ENCODE results near the gene TYRP1.

The TYRP1 gene

DNA sequence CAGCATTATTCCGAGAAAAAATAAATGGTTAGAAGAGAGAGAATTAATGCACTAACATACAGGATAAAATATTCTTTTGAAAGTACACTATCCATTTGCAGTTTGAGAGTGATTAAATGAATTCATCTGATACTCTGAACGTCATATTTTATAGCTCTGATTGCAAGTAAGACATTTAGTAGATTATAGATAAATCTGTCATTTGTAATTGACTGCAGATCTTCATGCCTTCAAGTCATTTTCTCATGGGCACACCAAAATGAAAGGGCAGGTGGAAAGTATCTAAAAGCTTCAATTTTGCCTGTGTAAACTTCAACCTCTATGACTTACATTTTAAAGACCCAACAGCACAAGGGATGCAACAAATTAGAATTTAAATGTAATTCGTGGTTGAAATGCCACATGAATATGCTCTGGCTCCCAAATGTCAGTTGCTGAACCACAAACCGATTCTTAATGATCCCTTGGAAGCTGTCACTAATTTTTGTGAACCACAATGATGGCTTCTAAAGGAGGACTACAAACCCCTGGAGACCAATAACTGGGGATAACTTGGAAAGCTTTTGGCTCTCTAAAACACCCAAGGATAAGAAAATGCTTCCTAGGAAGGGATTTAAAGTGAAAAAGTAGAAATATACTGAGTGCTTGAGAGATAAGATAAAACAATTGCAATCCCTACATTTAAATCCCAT is 3.9 kb downstream of the TYRP1 start:
- DNase-seq (ENCODE audit: low read depth in 2 of 2) = no peak

DNA sequence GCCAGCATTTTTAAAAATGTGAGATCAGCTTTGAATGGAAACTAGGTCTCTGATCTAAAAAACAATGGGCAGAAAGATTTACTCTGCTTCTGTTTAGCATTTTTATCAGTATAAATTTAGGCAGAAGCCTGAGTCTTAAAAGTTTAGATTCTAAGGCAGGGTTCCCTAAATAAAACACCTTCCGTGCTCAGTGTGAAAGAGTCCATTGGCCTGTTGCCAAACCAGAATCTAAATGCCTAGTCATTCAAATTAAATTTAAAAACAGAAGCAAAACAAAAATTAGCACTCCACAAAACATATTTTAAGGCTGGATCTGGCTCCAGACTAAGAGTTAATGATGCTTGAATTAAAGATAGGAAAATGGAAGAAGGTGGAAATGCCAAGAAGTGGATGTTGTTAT is 4.5 kb downstream of the TYRP1 start:
- no peak for DNase-seq (ENCODE audit: low read depth in 2 of 2)

- no peak for DNase-seq (ENCODE audit: low read depth in 2 of 2)
These were observed 5.1 kb downstream of the TYRP1 start for GRCh38 chr9:12698266-12698665.

GRCh38 chr9:12698986-12699385 is 5.8 kb downstream of the TYRP1 start:
- no peak for DNase-seq (ENCODE audit: low read depth in 2 of 2)

GRCh38 chr9:12699529-12699928 is 6.3 kb downstream of the TYRP1 start:
- no peak for DNase-seq (ENCODE audit: low read depth in 2 of 2)

DNA sequence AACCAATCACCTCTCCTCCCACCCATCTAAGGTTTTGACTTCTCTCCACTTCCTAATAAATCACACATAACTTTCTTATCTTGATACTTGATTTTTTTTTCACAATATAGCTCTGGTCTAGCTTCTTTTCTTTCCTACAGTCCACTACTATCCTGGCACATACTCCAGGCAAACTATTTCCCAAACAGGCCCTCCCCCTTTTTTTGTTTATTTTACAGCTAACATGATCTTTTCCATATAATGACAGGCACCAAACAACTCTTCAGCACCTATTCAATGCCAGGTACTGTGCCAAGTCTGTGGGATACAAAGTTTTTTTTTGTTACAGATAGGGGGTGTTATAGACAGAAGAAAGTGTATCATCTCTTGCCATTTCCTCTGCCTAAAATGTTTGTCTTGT is 7.9 kb downstream of the TYRP1 start:
- no peak for DNase-seq (ENCODE audit: low read depth in 2 of 2)

- DNase-seq (ENCODE audit: low read depth in 2 of 2) = no peak
These were observed 9.1 kb downstream of the TYRP1 start for GRCh38 chr9:12702160-12702758.

DNA sequence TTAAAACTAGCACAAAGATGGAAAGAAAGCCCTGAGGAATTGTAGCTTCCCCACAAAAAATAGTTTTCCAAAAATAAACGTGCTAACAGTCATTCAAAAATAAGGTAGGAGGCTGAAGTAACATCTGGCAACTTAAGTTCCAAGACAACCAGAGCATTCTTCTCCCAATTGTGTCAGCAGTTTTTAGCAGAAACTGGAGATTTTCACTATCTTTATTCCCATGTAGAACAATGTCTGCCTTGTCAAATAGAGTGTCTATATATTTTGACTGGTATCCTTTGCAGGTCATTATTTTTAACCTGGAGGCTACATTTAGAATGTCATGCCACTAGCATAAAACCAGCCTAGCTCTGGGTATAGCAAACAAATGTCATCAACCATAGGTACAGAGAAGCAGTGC is 10.8 kb downstream of the TYRP1 start:
- no peak for DNase-seq (ENCODE audit: low read depth in 2 of 2)

- no peak for DNase-seq (ENCODE audit: low read depth in 2 of 2)
These were observed 12.7 kb downstream of the TYRP1 start for GRCh38 chr9:12705738-12706391.

DNA sequence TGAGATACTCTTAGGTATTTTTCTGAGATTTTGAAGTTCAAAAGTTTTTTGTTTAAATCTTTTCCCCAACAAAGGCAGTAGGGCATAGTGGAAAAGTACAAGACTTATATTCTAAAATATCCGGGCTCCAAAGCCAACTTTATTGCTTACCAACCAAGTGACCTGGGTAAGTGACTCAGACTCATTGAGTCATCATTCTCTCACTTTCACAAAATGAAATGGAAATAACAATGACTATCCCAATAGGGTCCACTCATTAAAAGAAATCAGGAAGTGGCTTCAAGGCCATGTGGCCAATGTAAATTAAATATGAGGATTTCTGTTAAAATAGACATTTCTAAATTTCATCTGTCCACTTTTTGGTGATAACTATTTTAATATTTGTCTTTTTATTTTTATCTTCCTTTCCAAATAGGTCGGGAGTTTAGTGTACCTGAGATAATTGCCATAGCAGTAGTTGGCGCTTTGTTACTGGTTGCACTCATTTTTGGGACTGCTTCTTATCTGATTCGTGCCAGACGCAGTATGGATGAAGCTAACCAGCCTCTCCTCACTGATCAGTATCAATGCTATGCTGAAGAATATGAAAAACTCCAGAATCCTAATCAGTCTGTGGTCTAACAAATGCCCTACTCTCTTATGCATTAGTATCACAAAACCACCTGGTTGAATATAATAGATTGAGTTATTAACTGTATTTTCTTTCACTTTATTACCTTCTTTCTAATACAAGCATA is 15.5 kb downstream of the TYRP1 start:
- DNase-seq (ENCODE audit: low read depth in 2 of 2) = no peak

DNA sequence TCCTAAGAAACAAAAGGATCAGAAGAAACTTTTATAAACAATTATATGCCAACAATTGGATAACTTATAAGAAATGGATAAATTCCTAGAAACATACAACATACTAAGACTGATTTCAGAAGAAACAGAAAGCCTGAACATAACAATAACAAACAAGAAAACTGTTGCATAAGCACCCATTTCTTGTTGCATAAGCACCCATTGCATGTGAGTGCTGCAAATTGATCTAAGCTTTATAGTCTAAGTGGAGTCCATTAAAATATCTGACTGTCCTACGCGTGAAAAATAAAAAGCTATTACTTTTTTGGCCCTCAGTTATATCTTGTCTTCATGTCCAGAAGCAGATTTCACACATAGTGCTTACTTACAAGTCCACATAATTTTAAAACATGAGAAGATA is 19.3 kb downstream of the TYRP1 start:
- DNase-seq (ENCODE audit: low read depth in 2 of 2) = no peak

DNA sequence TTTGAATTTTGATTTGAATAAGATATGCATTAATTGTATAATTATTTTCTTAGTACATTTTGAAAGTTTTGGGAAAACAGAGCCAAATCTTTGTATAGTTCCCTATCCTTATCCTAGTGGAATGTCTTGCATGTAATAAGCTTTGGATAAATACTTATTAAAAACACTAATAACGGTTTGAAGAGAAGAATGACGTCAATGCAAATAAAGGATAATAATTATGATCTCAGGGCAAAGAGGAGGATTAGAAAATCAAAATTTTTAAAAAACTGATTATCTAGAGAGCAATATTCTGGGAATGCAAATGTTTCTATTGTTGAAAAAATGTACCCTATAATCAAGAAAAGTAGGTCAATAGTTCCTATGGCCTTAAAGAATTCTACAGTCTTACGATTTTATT is 22.1 kb downstream of the TYRP1 start:
- DNase-seq (ENCODE audit: low read depth in 2 of 2) = no peak

- no peak for DNase-seq (ENCODE audit: low read depth in 2 of 2)
These were observed 23.8 kb downstream of the TYRP1 start for GRCh38 chr9:12716823-12717600.

- no peak for DNase-seq (ENCODE audit: low read depth in 2 of 2)
These were observed 24.7 kb downstream of the TYRP1 start for GRCh38 chr9:12717907-12718306.

DNA sequence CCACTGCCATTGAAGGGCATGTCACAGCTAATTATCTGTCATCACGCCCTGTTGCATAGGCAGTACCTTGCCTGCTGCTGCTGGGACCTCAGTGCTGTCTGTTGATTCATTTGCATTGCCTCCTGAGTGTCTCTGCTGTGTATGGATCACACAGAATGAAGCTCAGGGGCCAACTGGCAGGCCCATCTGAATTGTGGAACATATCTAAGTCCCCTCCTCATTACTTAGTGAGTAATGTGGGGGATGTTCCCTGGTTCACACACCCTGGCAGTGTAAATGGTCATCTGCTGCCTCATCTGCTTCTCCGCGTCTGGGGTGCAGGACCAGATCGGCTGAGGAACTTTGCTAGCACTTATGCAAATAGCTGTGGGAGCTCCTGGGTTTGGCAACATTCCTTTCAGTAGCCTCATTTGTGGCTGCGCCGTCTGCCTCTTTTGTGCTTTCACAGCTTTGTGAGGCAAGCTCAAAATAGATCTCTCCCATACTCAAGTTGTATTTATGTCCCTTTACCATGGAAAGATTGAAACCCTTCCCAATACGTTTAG is 25.4 kb downstream of the TYRP1 start:
- no peak for DNase-seq (ENCODE audit: low read depth in 2 of 2)

- DNase-seq (ENCODE audit: low read depth in 2 of 2) = no peak
These were observed 26.2 kb downstream of the TYRP1 start for GRCh38 chr9:12719431-12719830.

- DNase-seq (ENCODE audit: low read depth in 2 of 2) = no peak
These were observed 27.4 kb downstream of the TYRP1 start for GRCh38 chr9:12720551-12720950.

GRCh38 chr9:12722131-12722530 is 28.9 kb downstream of the TYRP1 start:
- DNase-seq (ENCODE audit: low read depth in 2 of 2) = no peak

- no peak for DNase-seq (ENCODE audit: low read depth in 2 of 2)
These were observed 30.3 kb downstream of the TYRP1 start for GRCh38 chr9:12723409-12724028.

- no peak for DNase-seq (ENCODE audit: low read depth in 2 of 2)
These were observed 33.6 kb downstream of the TYRP1 start for GRCh38 chr9:12726795-12727194.

DNA sequence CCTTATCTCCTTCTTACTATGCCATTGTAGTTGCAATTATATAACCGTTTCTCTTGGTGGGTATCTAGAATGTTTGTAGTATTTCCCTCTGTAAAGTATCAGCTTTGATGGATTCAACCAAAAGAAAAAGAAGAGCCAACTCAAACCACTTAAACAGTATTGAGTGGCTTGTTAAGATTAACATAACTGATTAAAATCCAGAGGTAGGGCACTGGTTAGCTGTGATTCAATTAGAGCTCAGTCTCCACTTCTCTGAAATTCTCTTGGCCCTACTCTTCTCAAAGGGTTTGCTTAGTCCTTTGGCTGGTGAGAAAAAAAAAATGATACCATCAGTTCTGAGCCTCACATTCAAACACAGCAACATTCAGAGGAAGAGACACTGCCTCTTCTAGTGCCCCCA is 37.0 kb downstream of the TYRP1 start:
- DNase-seq (ENCODE audit: low read depth in 2 of 2) = no peak
